AML-193 (cell line): Measurements from ENCODE around the gene DUOX2.

Experiments
- DNase-seq, 2 experiments: peaks; one replicate each; lab custom pipeline; 2025; lab: John Stamatoyannopoulos, UW

Gene DUOX2

GRCh38 chr15:45114076-45114750 is at the start of gene DUOX2, which contains the start of gene DUOXA2:
Gene DUOX2, minus strand, starts transcription at chr15:45114172. Its CDS starts 761 bp downstream, at chr15:45113411.
Gene DUOXA2, plus strand, starts transcription at chr15:45114326. Its CDS starts 280 bp downstream, at chr15:45114606.
- DNase-seq, result no peak

- DNase-seq, result no peak
Observed at GRCh38 chr15:45163508-45163856, 49.5 kb upstream of the DUOX2 start.

- DNase-seq, result peak; percentile 58 to 61
Observed at GRCh38 chr15:45162771-45163507, 49.0 kb upstream of the DUOX2 start.

- DNase-seq, result no peak
Observed at GRCh38 chr15:45161666-45162065, 47.7 kb upstream of the DUOX2 start.

- DNase-seq, result no peak
Observed at GRCh38 chr15:45157974-45158373, 44.0 kb upstream of the DUOX2 start.

- no peak for DNase-seq
Observed at GRCh38 chr15:45156744-45157455, 42.9 kb upstream of the DUOX2 start.

- no peak for DNase-seq
Observed at GRCh38 chr15:45155739-45156138, 41.8 kb upstream of the DUOX2 start.

- DNase-seq, result no peak
Observed at GRCh38 chr15:45151998-45152828, 38.2 kb upstream of the DUOX2 start.

- no peak for DNase-seq
Observed at GRCh38 chr15:45150997-45151396, 37.0 kb upstream of the DUOX2 start.

- DNase-seq, result no peak
Observed at GRCh38 chr15:45150481-45150880, 36.5 kb upstream of the DUOX2 start.

- no peak for DNase-seq
Observed at GRCh38 chr15:45149060-45149459, 35.1 kb upstream of the DUOX2 start.

- DNase-seq, result no peak
Observed at GRCh38 chr15:45148076-45149059, 34.4 kb upstream of the DUOX2 start.

GRCh38 chr15:45147606-45148005 is 33.6 kb upstream of the DUOX2 start:
- DNase-seq, result no peak

- no peak for DNase-seq
Observed at GRCh38 chr15:45146405-45146804, 32.4 kb upstream of the DUOX2 start.

GRCh38 chr15:45144775-45145174 is 30.8 kb upstream of the DUOX2 start:
- no peak for DNase-seq

- DNase-seq, result no peak
Observed at GRCh38 chr15:45143946-45144345, 30.0 kb upstream of the DUOX2 start.

GRCh38 chr15:45143056-45143455 is 29.1 kb upstream of the DUOX2 start:
- no peak for DNase-seq

GRCh38 chr15:45141386-45141785 is 27.4 kb upstream of the DUOX2 start:
- DNase-seq, result no peak

GRCh38 chr15:45140557-45141250 is 26.7 kb upstream of the DUOX2 start:
- DNase-seq, result no peak

- DNase-seq, result no peak
Observed at GRCh38 chr15:45139770-45140169, 25.8 kb upstream of the DUOX2 start.
